HepG2 (cell line): Measurements from ENCODE around the gene CNEP1R1. TPM values are rescaled to one million over a fixed set of nuclear protein-coding genes. Genes with fewer than 3 reads are reported as not detected.
A peak's percentile ranks its signal among the peaks of the same experiment; 100 is the strongest.

Experiments
- NR2F2 ChIP-seq: IDR thresholded peaks from 2 replicates; pipeline ENCODE4 v1.6.1; 2012; ENCODE audit warnings: low read depth, inconsistent platforms, borderline replicate concordance
- POLR2A ChIP-seq, 2 experiments: IDR thresholded peaks; 2 replicates each; pipeline ENCODE4 v1.6.1; 2011; ENCODE audit warnings: low read depth in 2 of 2, low read length in 2 of 2, mild to moderate bottlenecking in 1 of 2, moderate library complexity in 1 of 2; ENCODE audit not compliant: insufficient read depth in 1 of 2
- PRPF4 ChIP-seq: fragments of 200-400 bp; formaldehyde crosslinking; IDR thresholded peaks from 2 replicates; pipeline ENCODE4 v1.6.1; 2016; ENCODE audit warnings: low read length, low read depth; ENCODE audit not compliant: poor library complexity, severe bottlenecking
- SNAI1 ChIP-seq: sonication (generic); formaldehyde crosslinking; IDR thresholded peaks from 2 replicates; pipeline ENCODE4 v1.5.0; 2020; ENCODE audit warnings: mild to moderate bottlenecking, missing genetic modification reagents, borderline replicate concordance
- TAF1 ChIP-seq: sonication (generic); formaldehyde crosslinking; IDR thresholded peaks from 2 replicates; pipeline ENCODE4 v1.4.0; 2020; ENCODE audit warnings: missing genetic modification reagents
- TGIF2 ChIP-seq: IDR thresholded peaks from 2 replicates; pipeline ENCODE4 v1.6.1; 2016; ENCODE audit warnings: control low read depth, missing compliant biosample characterization
- TOE1 ChIP-seq: sonication (generic); formaldehyde crosslinking; IDR thresholded peaks from 2 replicates; pipeline ENCODE4 v1.4.0; 2020; ENCODE audit warnings: mild to moderate bottlenecking, missing genetic modification reagents
- TSC22D2 ChIP-seq: sonication (generic); formaldehyde crosslinking; IDR thresholded peaks from 2 replicates; pipeline ENCODE4 v1.5.1; 2020; ENCODE audit warnings: missing genetic modification reagents, mild to moderate bottlenecking, borderline replicate concordance
- ZNF567 ChIP-seq: sonication (generic); formaldehyde crosslinking; IDR thresholded peaks from 2 replicates; pipeline ENCODE4 v1.8.1; 2023; ENCODE audit warnings: mild to moderate bottlenecking, missing genetic modification reagents, borderline replicate concordance
- ZSCAN21 ChIP-seq: sonication (generic); formaldehyde crosslinking; IDR thresholded peaks from 2 replicates; pipeline ENCODE4 v1.8.0; 2022; ENCODE audit warnings: mild to moderate bottlenecking, missing genetic modification reagents, moderate library complexity, borderline replicate concordance
- polyA plus RNA-seq, 8 experiments: library from polyadenylated mRNA; depleted of rRNA in 3 of 8; stranded (reverse) in 7 of 8; unstranded in 1 of 8; fragments of >200 nt; fragmentation: Illumina TruSeq in 4 of 8; extraction: Trizol in 4 of 8; gene quantifications; 2 replicates each; pipeline versions ENCODE4 v1.2.1 to v1.2.3, GENCODE V29; 2011 to 2016; ENCODE audit warnings: low read depth in 4 of 8, missing spikeins in 1 of 8, mixed read lengths in 1 of 8; ENCODE audit not compliant: insufficient read depth in 1 of 8
- total RNA-seq, 5 experiments: library from RNA; depleted of rRNA; stranded (reverse); fragments of >200 nt; fragmentation: Illumina TruSeq; extraction: Trizol; gene quantifications; 2 replicates each; pipeline ENCODE4 v1.2.3, GENCODE V29; 2016; ENCODE audit warnings: low read depth in 1 of 5
- TF ChIP-seq, protein P1 (sequence below): sonication (generic); formaldehyde crosslinking; IDR thresholded peaks from 2 replicates; pipeline ENCODE4 v1.5.0; 2020; ENCODE audit warnings: mild to moderate bottlenecking, missing genetic modification reagents
- TF ChIP-seq, protein P2 (sequence below): IDR thresholded peaks from 2 replicates; pipeline ENCODE4 v1.6.1; 2016; ENCODE audit warnings: mild to moderate bottlenecking
- TF ChIP-seq, protein P3 (sequence below): sonication (generic); formaldehyde crosslinking; IDR thresholded peaks from 2 replicates; pipeline ENCODE4 v1.5.1; 2020; ENCODE audit warnings: mild to moderate bottlenecking, missing genetic modification reagents, borderline replicate concordance
- TF ChIP-seq, protein P4 (sequence below): sonication (generic); formaldehyde crosslinking; IDR thresholded peaks from 2 replicates; pipeline ENCODE4 v1.5.0; 2020; ENCODE audit warnings: mild to moderate bottlenecking, missing genetic modification reagents
- TF ChIP-seq, protein P5 (sequence below): sonication (generic); formaldehyde crosslinking; IDR thresholded peaks from 2 replicates; pipeline ENCODE4 v1.5.0; 2020; ENCODE audit warnings: missing genetic modification reagents

Gene CNEP1R1
- total and polyA plus RNA-seq, 2 of the 13 experiments (the other 11 are each of a cell fraction or from before 2014, with no cell fraction given): 23.6 to 26.8 TPM

DNA sequence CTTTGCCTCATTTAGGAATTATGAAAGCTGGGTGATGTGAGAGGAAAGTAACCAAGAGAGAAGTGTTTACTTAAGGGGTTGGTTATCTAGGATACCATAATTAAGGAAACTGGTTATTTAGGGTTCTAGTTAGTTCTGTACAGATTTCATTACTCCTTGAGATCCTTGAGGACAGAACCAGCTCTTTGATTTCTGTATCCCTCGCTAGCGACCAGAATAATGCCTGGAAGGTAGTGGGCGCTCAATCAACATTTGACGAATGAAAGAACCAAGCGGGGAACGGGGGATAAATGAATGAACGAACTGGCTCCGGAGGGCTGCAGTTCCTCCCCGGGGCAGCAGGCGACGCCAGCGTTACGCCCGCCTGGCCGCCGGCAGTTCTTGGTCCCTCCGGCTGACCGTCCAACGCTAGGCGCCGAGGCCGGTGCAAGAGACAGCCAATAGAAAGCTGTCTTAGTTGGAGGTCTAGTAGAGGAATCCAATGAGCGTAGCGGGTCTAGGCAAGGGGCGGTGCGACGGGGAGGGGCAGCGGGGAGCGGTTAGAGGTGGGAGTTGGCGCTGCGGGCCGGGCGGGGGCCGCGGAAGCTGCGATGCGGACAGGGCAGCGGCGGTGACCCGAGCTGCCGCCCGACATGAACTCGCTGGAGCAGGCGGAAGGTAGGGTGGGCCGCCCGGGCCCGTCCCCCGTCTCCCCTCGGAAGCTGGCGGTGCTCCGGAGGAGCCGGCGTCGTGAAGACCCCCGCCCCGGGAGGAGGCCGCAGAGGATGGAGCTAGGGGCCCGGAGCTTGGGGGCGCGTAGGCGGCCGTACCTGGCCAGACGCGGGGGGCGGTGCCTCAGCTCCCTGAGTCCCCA lies at the start of gene CNEP1R1 (continued):
- TF ChIP-seq TAF1 (CRISPR knock-in tag): peak; percentile 89
- TF ChIP-seq ZSCAN21 (CRISPR knock-in tag): peak; percentile 30; the same call in 1 of the 2 replicates
- 0 out of 2 replicates have a peak, but pooled peaks have one; percentile 76 for TF ChIP-seq ZNF567 (CRISPR knock-in tag)
- TF ChIP-seq TGIF2 (CRISPR knock-in tag): peak; percentile 66; the same call in 1 of the 2 replicates
- no peak for TF ChIP-seq TOE1
- TF ChIP-seq POLR2A (IDR thresholded peaks at IDR 0.05; ENCODE audit: insufficient read depth in 1 of 2, low read depth in 2 of 2, low read length in 2 of 2): peak; percentile 57 to 86
- TF ChIP-seq, protein P1, sequence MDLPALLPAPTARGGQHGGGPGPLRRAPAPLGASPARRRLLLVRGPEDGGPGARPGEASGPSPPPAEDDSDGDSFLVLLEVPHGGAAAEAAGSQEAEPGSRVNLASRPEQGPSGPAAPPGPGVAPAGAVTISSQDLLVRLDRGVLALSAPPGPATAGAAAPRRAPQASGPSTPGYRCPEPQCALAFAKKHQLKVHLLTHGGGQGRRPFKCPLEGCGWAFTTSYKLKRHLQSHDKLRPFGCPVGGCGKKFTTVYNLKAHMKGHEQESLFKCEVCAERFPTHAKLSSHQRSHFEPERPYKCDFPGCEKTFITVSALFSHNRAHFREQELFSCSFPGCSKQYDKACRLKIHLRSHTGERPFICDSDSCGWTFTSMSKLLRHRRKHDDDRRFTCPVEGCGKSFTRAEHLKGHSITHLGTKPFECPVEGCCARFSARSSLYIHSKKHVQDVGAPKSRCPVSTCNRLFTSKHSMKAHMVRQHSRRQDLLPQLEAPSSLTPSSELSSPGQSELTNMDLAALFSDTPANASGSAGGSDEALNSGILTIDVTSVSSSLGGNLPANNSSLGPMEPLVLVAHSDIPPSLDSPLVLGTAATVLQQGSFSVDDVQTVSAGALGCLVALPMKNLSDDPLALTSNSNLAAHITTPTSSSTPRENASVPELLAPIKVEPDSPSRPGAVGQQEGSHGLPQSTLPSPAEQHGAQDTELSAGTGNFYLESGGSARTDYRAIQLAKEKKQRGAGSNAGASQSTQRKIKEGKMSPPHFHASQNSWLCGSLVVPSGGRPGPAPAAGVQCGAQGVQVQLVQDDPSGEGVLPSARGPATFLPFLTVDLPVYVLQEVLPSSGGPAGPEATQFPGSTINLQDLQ (CRISPR knock-in tag): peak; percentile 82
- TF ChIP-seq SNAI1 (CRISPR knock-in tag): peak; percentile 99
- TF ChIP-seq, protein P2, sequence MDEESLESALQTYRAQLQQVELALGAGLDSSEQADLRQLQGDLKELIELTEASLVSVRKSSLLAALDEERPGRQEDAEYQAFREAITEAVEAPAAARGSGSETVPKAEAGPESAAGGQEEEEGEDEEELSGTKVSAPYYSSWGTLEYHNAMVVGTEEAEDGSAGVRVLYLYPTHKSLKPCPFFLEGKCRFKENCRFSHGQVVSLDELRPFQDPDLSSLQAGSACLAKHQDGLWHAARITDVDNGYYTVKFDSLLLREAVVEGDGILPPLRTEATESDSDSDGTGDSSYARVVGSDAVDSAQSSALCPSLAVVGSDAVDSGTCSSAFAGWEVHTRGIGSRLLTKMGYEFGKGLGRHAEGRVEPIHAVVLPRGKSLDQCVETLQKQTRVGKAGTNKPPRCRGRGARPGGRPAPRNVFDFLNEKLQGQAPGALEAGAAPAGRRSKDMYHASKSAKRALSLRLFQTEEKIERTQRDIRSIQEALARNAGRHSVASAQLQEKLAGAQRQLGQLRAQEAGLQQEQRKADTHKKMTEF (CRISPR knock-in tag): peak; percentile 97
- TF ChIP-seq, protein P3, sequence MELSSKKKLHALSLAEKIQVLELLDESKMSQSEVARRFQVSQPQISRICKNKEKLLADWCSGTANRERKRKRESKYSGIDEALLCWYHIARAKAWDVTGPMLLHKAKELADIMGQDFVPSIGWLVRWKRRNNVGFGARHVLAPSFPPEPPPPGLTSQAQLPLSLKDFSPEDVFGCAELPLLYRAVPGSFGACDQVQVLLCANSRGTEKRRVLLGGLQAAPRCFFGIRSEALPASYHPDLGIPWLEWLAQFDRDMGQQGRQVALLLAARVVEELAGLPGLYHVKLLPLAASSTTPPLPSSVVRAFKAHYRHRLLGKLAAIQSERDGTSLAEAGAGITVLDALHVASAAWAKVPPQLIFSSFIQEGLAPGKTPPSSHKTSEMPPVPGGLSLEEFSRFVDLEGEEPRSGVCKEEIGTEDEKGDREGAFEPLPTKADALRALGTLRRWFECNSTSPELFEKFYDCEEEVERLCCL: no peak
- TF ChIP-seq, protein P4, sequence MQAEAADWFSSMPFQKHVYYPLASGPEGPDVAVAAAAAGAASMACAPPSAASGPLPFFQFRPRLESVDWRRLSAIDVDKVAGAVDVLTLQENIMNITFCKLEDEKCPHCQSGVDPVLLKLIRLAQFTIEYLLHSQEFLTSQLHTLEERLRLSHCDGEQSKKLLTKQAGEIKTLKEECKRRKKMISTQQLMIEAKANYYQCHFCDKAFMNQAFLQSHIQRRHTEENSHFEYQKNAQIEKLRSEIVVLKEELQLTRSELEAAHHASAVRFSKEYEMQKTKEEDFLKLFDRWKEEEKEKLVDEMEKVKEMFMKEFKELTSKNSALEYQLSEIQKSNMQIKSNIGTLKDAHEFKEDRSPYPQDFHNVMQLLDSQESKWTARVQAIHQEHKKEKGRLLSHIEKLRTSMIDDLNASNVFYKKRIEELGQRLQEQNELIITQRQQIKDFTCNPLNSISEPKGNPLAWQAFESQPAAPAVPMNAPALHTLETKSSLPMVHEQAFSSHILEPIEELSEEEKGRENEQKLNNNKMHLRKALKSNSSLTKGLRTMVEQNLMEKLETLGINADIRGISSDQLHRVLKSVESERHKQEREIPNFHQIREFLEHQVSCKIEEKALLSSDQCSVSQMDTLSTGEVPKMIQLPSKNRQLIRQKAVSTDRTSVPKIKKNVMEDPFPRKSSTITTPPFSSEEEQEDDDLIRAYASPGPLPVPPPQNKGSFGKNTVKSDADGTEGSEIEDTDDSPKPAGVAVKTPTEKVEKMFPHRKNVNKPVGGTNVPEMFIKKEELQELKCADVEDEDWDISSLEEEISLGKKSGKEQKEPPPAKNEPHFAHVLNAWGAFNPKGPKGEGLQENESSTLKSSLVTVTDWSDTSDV (CRISPR knock-in tag): 0 out of 2 replicates have a peak, but pooled peaks have one; percentile 30
- no peak for TF ChIP-seq PRPF4
- no peak for TF ChIP-seq NR2F2
- TF ChIP-seq TSC22D2 (CRISPR knock-in tag): peak; percentile 31; the same call in 1 of the 2 replicates
- TF ChIP-seq, protein P5, sequence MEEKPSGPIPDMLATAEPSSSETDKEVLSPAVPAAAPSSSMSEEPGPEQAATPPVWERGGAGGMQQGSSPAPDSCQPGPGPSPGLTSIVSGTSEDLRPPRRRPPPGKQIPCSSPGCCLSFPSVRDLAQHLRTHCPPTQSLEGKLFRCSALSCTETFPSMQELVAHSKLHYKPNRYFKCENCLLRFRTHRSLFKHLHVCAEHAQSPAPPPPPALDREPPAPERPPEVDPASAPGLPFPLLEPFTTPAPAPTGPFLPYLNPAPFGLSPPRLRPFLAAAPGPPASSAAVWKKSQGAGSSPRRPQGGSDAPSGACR (CRISPR knock-in tag): peak; percentile 59
